ENCODE results near the gene COX4I2. TPM values are rescaled to one million over a fixed set of nuclear protein-coding genes. Genes with fewer than 3 reads are reported as not detected.
A peak's percentile ranks its signal among the peaks of the same experiment; 100 is the strongest.
"Not testable (repeated sequence)": the region's sequence is repeated elsewhere in the genome, so short reads cannot be mapped to it uniquely, and the experiment has no call there.

COX4I2 gene
- total RNA-seq, 1 donor from 2014 or later: 61.4 TPM

GRCh38 chr20:31615416-31615815 is 22.3 kb upstream of the COX4I2 start:
- H3K4me3 ChIP-seq: no peak overlapping the region
- TF ChIP-seq CTCF (IDR thresholded peaks at IDR 0.05): no peak
- peaks cover 0 to 6% of the 10 kb centered on the region in 2 donors for H3K4me1 ChIP-seq
- no peaks in the 10 kb centered on the region for H3K27me3 ChIP-seq
- no peak overlapping the region for H3K27ac ChIP-seq
- no peak for DNase-seq (ENCODE audit: low spot score in 2 of 2)
- H3K36me3 ChIP-seq: no peaks in the 10 kb centered on the region
- H3K9me3 ChIP-seq: no peaks in the 10 kb centered on the region
- intact Hi-C loops (cut with DNase I): no loop called here

GRCh38 chr20:31617432-31618104 is 20.1 kb upstream of the COX4I2 start:
- H3K9me3 ChIP-seq: no peaks in the 10 kb centered on the region
- H3K27me3 ChIP-seq: no peaks in the 10 kb centered on the region
- peaks cover 0 to 7% of the 10 kb centered on the region in 2 donors for H3K4me1 ChIP-seq
- intact Hi-C loops (cut with DNase I): no loop called here
- no peak for TF ChIP-seq CTCF (IDR thresholded peaks at IDR 0.05)
- no peak for DNase-seq (ENCODE audit: low spot score in 2 of 2)
- H3K4me3 ChIP-seq: no peak overlapping the region
- no peaks in the 10 kb centered on the region for H3K36me3 ChIP-seq
- no peak overlapping the region for H3K27ac ChIP-seq

- Histone ChIP-seq H3K27me3 (no peaks in the 10 kb centered on the region), H3K27ac (no peak overlapping the region), H3K36me3 (no peaks in the 10 kb centered on the region), H3K4me1 (peaks cover 0 to 10% of the 10 kb centered on the region in 2 donors), H3K4me3 (no peak overlapping the region), H3K9me3 (no peaks in the 10 kb centered on the region)
- intact Hi-C loops (cut with DNase I): no loop called here
- DNase-seq (ENCODE audit: low spot score in 2 of 2): no peak
- no peak for TF ChIP-seq CTCF (IDR thresholded peaks at IDR 0.05)
These were observed 17.5 kb upstream of the COX4I2 start for GRCh38 chr20:31620246-31620645.

GRCh38 chr20:31623123-31623505 is 14.6 kb upstream of the COX4I2 start:
- H3K27ac ChIP-seq: peak overlapping the region; percentile 32 to 62
- intact Hi-C loops (cut with DNase I): not testable (repeated sequence)

GRCh38 chr20:31626534-31626933 is 11.2 kb upstream of the COX4I2 start:
- DNase-seq (ENCODE audit: low spot score in 2 of 2); intact Hi-C loops (cut with DNase I); H3K4me3 ChIP-seq; H3K9me3 ChIP-seq; H3K36me3 ChIP-seq; H3K4me1 ChIP-seq; H3K27me3 ChIP-seq; H3K27ac ChIP-seq: not testable (repeated sequence)

More at GRCh38 chr20:31623123-31623505, 14.6 kb upstream of the COX4I2 start:
- not testable (repeated sequence) for DNase-seq (ENCODE audit: low spot score in 2 of 2); H3K27me3 ChIP-seq; H3K4me3 ChIP-seq; H3K4me1 ChIP-seq; H3K36me3 ChIP-seq; H3K9me3 ChIP-seq

GRCh38 chr20:31628057-31628456 is 9.7 kb upstream of the COX4I2 start:
- H3K9me3 ChIP-seq; H3K27ac ChIP-seq; H3K4me1 ChIP-seq; H3K4me3 ChIP-seq; DNase-seq (ENCODE audit: low spot score in 2 of 2); intact Hi-C loops (cut with DNase I); H3K27me3 ChIP-seq; H3K36me3 ChIP-seq: not testable (repeated sequence)

GRCh38 chr20:31630187-31630790 is 7.4 kb upstream of the COX4I2 start:
- H3K27ac ChIP-seq: no peak overlapping the region
- no peaks in the 10 kb centered on the region for H3K9me3 ChIP-seq
- DNase-seq (ENCODE audit: low spot score in 2 of 2): no peak
- H3K27me3 ChIP-seq: no peaks in the 10 kb centered on the region
- no peaks in the 10 kb centered on the region for H3K36me3 ChIP-seq
- no peak overlapping the region for H3K4me3 ChIP-seq
- intact Hi-C loops (cut with DNase I): no loop called here
- no peak for TF ChIP-seq CTCF (IDR thresholded peaks at IDR 0.05)
- no peaks in the 10 kb centered on the region for H3K4me1 ChIP-seq
